Prostate gland (tissue), 2 donors: ENCODE results near the gene TNFRSF9.

Experiments used
- POLR2A ChIP-seq: fragments of 450-650 bp; IDR thresholded peaks from one replicate; pipeline ENCODE4 v1.6.1; 2016; ENCODE audit warnings: antibody characterized with exemption, mild to moderate bottlenecking
- TF ChIP-seq, protein P1 (sequence below), 4 experiments: fragments of 200-600 bp in 2 of 4; fragments of 450-650 bp in 2 of 4; sonication (generic) in 2 of 4; IDR thresholded peaks; 1 replicate in 3 of 4; 2 replicates in 1 of 4; pipeline ENCODE4 v1.5.1; 2016 to 2019; ENCODE audit warnings: antibody characterized with exemption in 4 of 4, mild to moderate bottlenecking in 2 of 4, moderate library complexity in 2 of 4

DNA sequence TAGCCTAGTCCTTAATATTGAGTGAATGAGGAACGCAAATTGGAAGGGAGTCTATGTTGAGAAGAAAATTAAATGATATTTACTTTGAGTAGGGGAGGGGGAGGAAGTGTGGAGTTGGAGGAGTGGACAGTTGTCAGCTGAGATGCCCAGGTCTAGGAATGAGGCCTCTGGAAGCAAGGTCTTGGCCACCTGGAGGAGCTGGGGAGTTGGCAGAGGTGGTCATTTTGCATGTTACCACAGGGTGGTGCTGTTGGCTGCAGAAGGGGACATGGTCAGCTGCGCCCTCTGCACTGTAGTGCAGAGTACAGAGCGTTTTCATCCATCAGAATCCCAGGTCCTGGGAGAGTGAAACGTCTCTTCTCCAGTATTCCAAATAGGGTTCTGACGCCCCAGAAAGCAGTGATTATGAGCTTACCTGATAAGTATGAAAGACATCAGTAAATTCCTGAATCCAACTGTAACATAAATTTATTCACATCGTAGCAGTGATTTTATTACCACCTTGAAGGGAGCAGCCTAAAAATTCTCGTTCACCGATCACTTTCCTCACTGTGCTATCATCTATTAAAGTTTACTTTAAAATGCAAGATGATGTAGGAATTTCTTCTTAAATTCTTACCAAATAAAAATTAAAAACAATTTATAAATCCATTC is 34.7 kb upstream of the TNFRSF9 start:
- TF ChIP-seq POLR2A = no peak
- TF ChIP-seq, protein P1, sequence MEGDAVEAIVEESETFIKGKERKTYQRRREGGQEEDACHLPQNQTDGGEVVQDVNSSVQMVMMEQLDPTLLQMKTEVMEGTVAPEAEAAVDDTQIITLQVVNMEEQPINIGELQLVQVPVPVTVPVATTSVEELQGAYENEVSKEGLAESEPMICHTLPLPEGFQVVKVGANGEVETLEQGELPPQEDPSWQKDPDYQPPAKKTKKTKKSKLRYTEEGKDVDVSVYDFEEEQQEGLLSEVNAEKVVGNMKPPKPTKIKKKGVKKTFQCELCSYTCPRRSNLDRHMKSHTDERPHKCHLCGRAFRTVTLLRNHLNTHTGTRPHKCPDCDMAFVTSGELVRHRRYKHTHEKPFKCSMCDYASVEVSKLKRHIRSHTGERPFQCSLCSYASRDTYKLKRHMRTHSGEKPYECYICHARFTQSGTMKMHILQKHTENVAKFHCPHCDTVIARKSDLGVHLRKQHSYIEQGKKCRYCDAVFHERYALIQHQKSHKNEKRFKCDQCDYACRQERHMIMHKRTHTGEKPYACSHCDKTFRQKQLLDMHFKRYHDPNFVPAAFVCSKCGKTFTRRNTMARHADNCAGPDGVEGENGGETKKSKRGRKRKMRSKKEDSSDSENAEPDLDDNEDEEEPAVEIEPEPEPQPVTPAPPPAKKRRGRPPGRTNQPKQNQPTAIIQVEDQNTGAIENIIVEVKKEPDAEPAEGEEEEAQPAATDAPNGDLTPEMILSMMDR (IDR thresholded peaks at IDR 0.05) = peak; percentile 51 to 95 (median 90)
